Neuronal stem cell (in vitro differentiated cells): ENCODE results near the gene MED25.
A peak's percentile ranks its signal among the peaks of the same experiment; 100 is the strongest.

Experiments
- DNase-seq: peaks from one replicate; pipeline ENCODE4 v3.0.0-alpha.2; 2013; ENCODE audit warnings: low spot score
- H2AFZ ChIP-seq: one replicate; pipeline ENCODE4 v1.6.1; 2013; ENCODE audit warnings: mild to moderate bottlenecking, low read length, inconsistent platforms
- H2AK5ac ChIP-seq: 2 replicates; pipeline ENCODE4 v1.6.1; 2013; ENCODE audit warnings: low read depth, mild to moderate bottlenecking, inconsistent platforms, low read length, moderate library complexity, mixed read lengths
- H2BK120ac ChIP-seq: 2 replicates; pipeline ENCODE4 v1.6.1; 2013; ENCODE audit warnings: low read depth, mild to moderate bottlenecking, inconsistent platforms, low read length, moderate library complexity, mixed read lengths
- H2BK12ac ChIP-seq: one replicate; pipeline ENCODE4 v1.6.1; 2013; ENCODE audit warnings: low read length, inconsistent platforms
- H2BK15ac ChIP-seq: 2 replicates; pipeline ENCODE4 v1.6.1; 2013; ENCODE audit warnings: mild to moderate bottlenecking, low read length, inconsistent platforms, mixed read lengths
- H2BK5ac ChIP-seq: one replicate; pipeline ENCODE4 v1.6.1; 2013; ENCODE audit warnings: inconsistent platforms, mild to moderate bottlenecking, low read length, moderate library complexity
- H3K14ac ChIP-seq: one replicate; pipeline ENCODE4 v1.6.1; 2013; ENCODE audit warnings: low read length, inconsistent platforms
- H3K18ac ChIP-seq: 2 replicates; pipeline ENCODE4 v1.6.1; 2013; ENCODE audit warnings: low read length, inconsistent platforms
- H3K23ac ChIP-seq: 2 replicates; pipeline ENCODE4 v1.6.1; 2013; ENCODE audit warnings: low read depth, mild to moderate bottlenecking, mixed read lengths, low read length, inconsistent platforms; ENCODE audit not compliant: poor library complexity
- H3K27ac ChIP-seq: replicated peaks from 3 replicates; pipeline ENCODE4 v1.5.1; 2013; ENCODE audit warnings: low read length, inconsistent platforms
- H3K27me3 ChIP-seq, 3 experiments: 2 replicates each; pipeline ENCODE4 v1.6.1; 2013; ENCODE audit warnings: low read length in 3 of 3, mild to moderate bottlenecking in 2 of 3, inconsistent platforms in 1 of 3, low read depth in 1 of 3, mixed read lengths in 1 of 3, moderate library complexity in 1 of 3; ENCODE audit not compliant: control insufficient read depth in 3 of 3, insufficient read depth in 3 of 3
- H3K36me3 ChIP-seq, 2 donors: replicated peaks in 1 of 2; 2 replicates each; pipeline ENCODE4 v1.6.1; 2013; ENCODE audit warnings: low read length in 2 of 2; ENCODE audit not compliant: control insufficient read depth in 2 of 2, insufficient read depth in 2 of 2
- H3K4ac ChIP-seq: 2 replicates; pipeline ENCODE4 v1.6.1; 2013; ENCODE audit warnings: inconsistent platforms, mild to moderate bottlenecking, low read length, moderate library complexity
- H3K4me1 ChIP-seq, 2 donors: 1 replicate in 1 of 2; 2 replicates in 1 of 2; pipeline ENCODE4 v1.6.1; 2013; ENCODE audit warnings: low read length in 2 of 2, low read depth in 1 of 2; ENCODE audit not compliant: control insufficient read depth in 2 of 2, insufficient read depth in 1 of 2
- H3K4me2 ChIP-seq: one replicate; pipeline ENCODE4 v1.6.1; 2013; ENCODE audit warnings: mild to moderate bottlenecking, low read length, inconsistent platforms; ENCODE audit not compliant: insufficient read depth, poor library complexity, severe bottlenecking
- H3K4me3 ChIP-seq, 2 donors: 2 replicates each; pipeline ENCODE4 v1.5.1; 2013; ENCODE audit warnings: low read length in 2 of 2, mild to moderate bottlenecking in 2 of 2, inconsistent platforms in 1 of 2, moderate library complexity in 1 of 2
- H3K79me1 ChIP-seq: one replicate; pipeline ENCODE4 v1.6.1; 2013; ENCODE audit warnings: low read depth, mild to moderate bottlenecking, inconsistent platforms, low read length, moderate library complexity
- H3K9ac ChIP-seq: one replicate; pipeline ENCODE4 v1.6.1; 2013; ENCODE audit warnings: mild to moderate bottlenecking, low read depth, low read length, inconsistent platforms; ENCODE audit not compliant: poor library complexity
- H3K9me3 ChIP-seq, 2 donors: replicated peaks in 1 of 2; 2 replicates each; pipeline versions ENCODE3 to v1.6.1; 2013; ENCODE audit warnings: low read length in 2 of 2, mild to moderate bottlenecking in 2 of 2, inconsistent platforms in 1 of 2, low read depth in 1 of 2, mixed read lengths in 1 of 2, moderate library complexity in 1 of 2; ENCODE audit not compliant: control insufficient read depth in 2 of 2, insufficient read depth in 1 of 2
- H4K8ac ChIP-seq: one replicate; pipeline ENCODE4 v1.6.1; 2013; ENCODE audit warnings: low read depth, mild to moderate bottlenecking, inconsistent platforms, low read length, moderate library complexity
- H4K91ac ChIP-seq: one replicate; pipeline ENCODE4 v1.6.1; 2013; ENCODE audit warnings: low read length, low read depth, mild to moderate bottlenecking, inconsistent platforms; ENCODE audit not compliant: poor library complexity
- WGBS, 2 donors: extraction: QIAGEN DNeasy Blood & Tissue Kit; methylation state at CpG; one replicate each; pipeline ENCODE4 v1.1.7; 2013; ENCODE audit warnings: missing lambda C conversion rate in 2 of 2, mixed read lengths in 1 of 2; ENCODE audit not compliant: insufficient read length in 2 of 2, insufficient replicate concordance in 1 of 2; ENCODE audit errors: extremely low coverage in 2 of 2; 5-methylcytosine and 5-hydroxymethylcytosine counted together

Gene MED25

DNA sequence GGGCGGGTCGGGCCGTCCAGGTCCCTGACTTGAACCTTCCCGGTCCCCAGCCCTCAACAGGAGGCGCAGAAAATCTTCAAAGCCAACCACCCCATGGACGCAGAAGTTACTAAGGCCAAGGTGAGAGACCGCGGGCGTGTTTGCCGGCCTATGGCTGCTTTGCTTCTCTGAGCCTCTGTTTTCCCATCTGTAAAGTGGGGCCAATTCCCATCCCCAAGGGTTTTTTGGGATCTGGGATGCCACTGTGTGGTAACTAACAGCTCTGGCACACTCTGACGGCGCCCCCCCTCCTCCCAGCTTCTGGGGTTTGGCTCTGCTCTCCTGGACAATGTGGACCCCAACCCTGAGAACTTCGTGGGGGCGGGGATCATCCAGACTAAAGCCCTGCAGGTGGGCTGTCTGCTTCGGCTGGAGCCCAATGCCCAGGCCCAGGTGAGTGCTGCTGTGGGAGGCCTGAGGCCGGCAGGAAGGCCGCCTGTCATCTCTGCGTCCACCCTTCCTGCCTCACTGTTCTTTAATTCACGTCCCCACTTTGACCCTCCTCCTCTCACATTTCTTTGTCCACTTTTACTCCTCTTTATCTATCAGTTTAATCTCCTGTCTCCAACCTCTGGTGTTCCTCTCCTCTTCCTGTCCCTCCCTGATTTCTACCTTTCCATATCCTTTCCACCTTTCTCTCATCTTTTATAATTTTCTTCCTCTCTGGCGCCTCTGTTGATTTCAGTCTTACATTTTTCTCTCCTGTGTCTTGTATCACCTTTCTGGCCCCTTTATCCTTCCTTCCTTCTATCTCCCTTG, 12.1 kb upstream of the MED25 start:
- H2BK5ac ChIP-seq: no peak overlapping the region
- H3K14ac ChIP-seq: no peak overlapping the region
- no peak overlapping the region for H3K4me2 ChIP-seq
- H2AK5ac ChIP-seq: no peak overlapping the region
- no peak overlapping the region for H3K18ac ChIP-seq
- no peak overlapping the region for H4K91ac ChIP-seq
- WGBS, 2 donors: no CpG with 5 or more reads among the region's 20 CpGs
- H2BK15ac ChIP-seq: no peak overlapping the region
- H3K36me3 ChIP-seq: peaks cover 21 to 68% of the 10 kb centered on the region in 2 donors
- no peak overlapping the region for H4K8ac ChIP-seq
- peaks cover 0 to 16% of the 10 kb centered on the region in 2 donors for H3K4me1 ChIP-seq
- H3K23ac ChIP-seq: no peak overlapping the region
- no peak overlapping the region for H2AFZ ChIP-seq
- H2BK120ac ChIP-seq: no peak overlapping the region
- H3K27me3 ChIP-seq: no peaks in the 10 kb centered on the region
- H3K79me1 ChIP-seq: peaks cover 7% of the 10 kb centered on the region
- no peak overlapping the region for H3K4me3 ChIP-seq
- H3K27ac ChIP-seq: no peak overlapping the region
- H3K4ac ChIP-seq: no peak overlapping the region
- H2BK12ac ChIP-seq: no peak overlapping the region
- DNase-seq: no peak
- no peak overlapping the region for H3K9ac ChIP-seq
- no peaks in the 10 kb centered on the region for H3K9me3 ChIP-seq

DNA sequence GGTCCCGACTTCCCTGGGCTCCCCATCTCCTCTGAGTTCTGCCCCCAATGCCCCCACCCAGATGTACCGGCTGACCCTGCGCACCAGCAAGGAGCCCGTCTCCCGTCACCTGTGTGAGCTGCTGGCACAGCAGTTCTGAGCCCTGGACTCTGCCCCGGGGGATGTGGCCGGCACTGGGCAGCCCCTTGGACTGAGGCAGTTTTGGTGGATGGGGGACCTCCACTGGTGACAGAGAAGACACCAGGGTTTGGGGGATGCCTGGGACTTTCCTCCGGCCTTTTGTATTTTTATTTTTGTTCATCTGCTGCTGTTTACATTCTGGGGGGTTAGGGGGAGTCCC, 11.5 kb upstream of the MED25 start:
- Histone ChIP-seq H2AK5ac (no peak overlapping the region), H2BK120ac (no peak overlapping the region), H2AFZ (no peak overlapping the region), H3K14ac (no peak overlapping the region), H3K18ac (no peak overlapping the region), H3K4me2 (no peak overlapping the region), H3K27me3 (no peaks in the 10 kb centered on the region), H3K9me3 (no peaks in the 10 kb centered on the region), H3K9ac (no peak overlapping the region), H3K36me3 (peaks cover 21 to 64% of the 10 kb centered on the region in 2 donors), H2BK5ac (no peak overlapping the region), H3K79me1 (peaks cover 7% of the 10 kb centered on the region), H3K4me1 (peaks cover 0 to 16% of the 10 kb centered on the region in 2 donors), H3K4ac (no peak overlapping the region), H4K8ac (no peak overlapping the region), H3K4me3 (no peak overlapping the region), H4K91ac (no peak overlapping the region), H3K23ac (no peak overlapping the region), H3K27ac (no peak overlapping the region), H2BK15ac (no peak overlapping the region), H2BK12ac (no peak overlapping the region)
- DNase-seq: no peak
- no CpG with 5 or more reads among the region's 8 CpGs for WGBS, 2 donors

DNA sequence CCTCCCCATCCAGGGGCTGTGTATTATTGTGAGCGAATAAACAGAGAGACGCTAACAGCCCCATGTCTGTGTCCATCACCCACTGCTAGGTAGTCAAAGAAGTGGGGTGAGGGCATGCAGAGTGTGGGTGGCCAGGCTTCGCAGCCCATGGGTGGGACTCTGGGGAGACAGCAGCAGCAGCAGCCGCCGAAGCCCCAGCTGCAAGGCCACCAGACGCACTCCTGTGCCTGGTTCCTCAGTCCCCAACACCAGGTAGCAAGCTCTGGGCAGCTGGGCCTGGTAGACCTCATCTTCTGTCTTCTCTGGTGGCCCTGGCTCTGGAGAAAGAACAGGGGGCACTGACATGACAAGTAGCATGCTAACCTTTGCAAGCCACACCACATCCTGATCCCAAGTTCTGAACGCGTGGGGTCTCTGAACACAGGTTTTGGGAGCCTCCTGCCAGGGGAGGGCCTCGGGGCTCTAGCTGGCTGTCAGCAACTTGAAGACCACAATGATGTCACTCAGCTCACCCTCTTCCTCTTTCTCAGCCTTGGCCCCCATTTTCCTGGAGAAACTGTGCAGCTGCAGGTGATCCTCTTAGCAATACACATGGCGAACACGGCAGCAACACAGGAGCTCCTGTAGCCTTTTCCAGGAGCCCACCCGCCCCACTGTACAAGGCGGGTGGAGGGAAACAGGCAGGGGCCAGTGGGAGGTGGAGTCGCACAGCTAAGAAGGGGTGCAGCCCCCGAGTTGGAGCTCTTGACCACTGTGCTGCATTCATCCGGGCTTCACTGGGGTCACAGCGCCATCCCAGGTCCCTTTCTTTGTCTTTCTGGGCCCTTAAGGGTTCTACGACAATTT, 10.8 kb upstream of the MED25 start:
- H3K36me3 ChIP-seq: peaks cover 23 to 60% of the 10 kb centered on the region in 2 donors
- H3K4me2 ChIP-seq: no peak overlapping the region
- H4K91ac ChIP-seq: no peak overlapping the region
- H3K9ac ChIP-seq: no peak overlapping the region
- no peak for DNase-seq
- no CpG with 5 or more reads among the region's 18 CpGs for WGBS, 2 donors
- H3K27me3 ChIP-seq: no peaks in the 10 kb centered on the region
- no peak overlapping the region for H3K4ac ChIP-seq
- H2BK15ac ChIP-seq: no peak overlapping the region
- H2AFZ ChIP-seq: no peak overlapping the region
- no peak overlapping the region for H4K8ac ChIP-seq
- H2BK120ac ChIP-seq: no peak overlapping the region
- H3K4me3 ChIP-seq: no peak overlapping the region
- no peak overlapping the region for H2BK12ac ChIP-seq
- no peak overlapping the region for H3K27ac ChIP-seq
- no peak overlapping the region for H2BK5ac ChIP-seq
- H3K79me1 ChIP-seq: peaks cover 5% of the 10 kb centered on the region
- no peak overlapping the region for H3K18ac ChIP-seq
- no peaks in the 10 kb centered on the region for H3K9me3 ChIP-seq
- no peak overlapping the region for H3K23ac ChIP-seq
- no peak overlapping the region for H3K14ac ChIP-seq
- H3K4me1 ChIP-seq: peaks cover under 1 to 18% of the 10 kb centered on the region in 2 donors
- peak overlapping the region; percentile 71 for H2AK5ac ChIP-seq
